Measurements from ENCODE around the gene DOLPP1.
A peak's percentile ranks its signal among the peaks of the same experiment; 100 is the strongest.
"Not testable (repeated sequence)": the region's sequence is repeated elsewhere in the genome, so short reads cannot be mapped to it uniquely, and the experiment has no call there.

The DOLPP1 gene

DNA sequence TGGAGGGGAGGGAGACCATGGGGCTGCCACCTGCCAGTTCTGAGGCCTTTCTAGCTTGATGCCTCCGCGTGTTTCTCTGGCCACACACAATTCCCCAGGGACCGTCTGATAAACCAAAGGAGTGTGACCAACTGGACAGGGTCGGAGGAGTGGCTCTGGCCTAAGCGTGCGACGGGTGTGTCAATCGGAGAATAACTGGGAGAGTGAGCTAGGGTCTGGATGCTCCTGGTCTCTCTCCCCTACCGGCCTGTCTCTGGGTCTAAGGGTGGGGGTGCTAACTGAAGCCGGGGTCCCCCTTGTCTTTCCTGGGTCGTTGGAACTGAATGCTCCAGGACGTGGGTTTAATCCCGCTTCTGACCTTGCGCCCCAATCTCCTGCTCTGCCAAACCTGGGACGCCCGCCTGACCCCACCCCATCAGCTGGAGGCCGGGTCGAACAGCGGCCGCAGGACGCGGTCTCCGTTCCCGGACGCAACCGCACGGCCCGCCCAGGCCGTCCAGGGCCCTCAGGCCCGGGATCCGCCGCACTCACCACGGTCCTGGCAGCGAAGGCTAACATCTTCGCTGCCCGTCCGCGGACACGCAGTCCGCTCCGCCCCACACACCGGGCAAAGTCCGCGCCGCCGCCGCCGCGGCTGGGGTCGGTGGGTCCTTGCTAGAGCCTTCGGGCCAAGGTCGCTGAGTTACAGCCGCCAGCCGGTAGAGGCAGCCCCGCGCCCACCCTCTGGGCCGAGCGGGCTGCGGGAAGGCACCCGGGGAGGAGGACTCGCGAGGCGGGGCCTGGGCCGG is 29.2 kb downstream of the DOLPP1 start:
- no peak for DNase-seq (ENCODE audit: low read depth in 2 of 2, low spot score in 1 of 2)

DNA sequence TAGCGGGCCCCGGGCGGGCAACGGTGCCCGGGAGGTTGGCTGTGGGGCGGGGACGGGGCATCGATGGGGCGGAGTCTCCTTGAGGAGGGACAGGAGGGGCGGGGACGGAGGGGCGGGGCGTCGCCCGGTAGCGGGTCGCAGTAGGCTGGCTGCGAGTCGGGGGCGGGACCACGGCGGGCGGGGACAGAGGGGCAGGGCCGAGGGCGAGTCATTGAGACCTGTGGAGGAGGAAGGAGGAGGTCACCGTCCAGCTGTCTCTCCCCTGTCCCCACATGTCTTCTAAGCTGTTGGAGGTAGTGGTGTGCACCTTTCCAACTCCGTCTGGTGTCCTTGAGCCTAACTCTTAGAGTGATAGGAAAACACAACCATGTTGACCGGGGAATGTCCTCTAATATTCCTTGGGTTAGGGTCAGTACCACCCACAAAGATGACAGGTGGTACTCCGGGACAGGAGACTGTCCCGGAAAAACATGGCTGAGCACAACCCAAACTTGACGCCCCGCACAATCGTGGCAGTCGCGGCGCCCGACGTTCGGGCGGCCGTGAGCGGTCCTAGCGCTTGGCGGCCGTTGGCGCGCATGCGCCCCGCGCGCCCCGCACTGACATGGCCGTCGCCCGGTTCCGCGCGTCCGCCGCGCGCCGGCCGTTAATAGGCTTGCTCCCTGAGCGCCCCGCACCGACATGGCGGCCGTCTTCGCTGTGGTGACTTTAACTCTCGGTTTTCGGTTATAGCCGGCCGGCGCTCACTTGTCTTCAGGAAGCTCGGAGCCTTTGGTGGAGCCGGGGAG is 30.0 kb downstream of the DOLPP1 start, which contains the start of the genes CRAT and PTPA:
Gene CRAT, minus strand, starts transcription at position 54 of the 788 bp plus-strand sequence. CDS start 284 bp downstream, outside the sequence.
Gene PTPA, plus strand, starts transcription at position 676 of the 788 bp plus-strand sequence. CDS start 186 bp downstream, outside the sequence.
- peak; percentile 92 to 95 for DNase-seq (ENCODE audit: low read depth in 2 of 2, low spot score in 1 of 2)

DNA sequence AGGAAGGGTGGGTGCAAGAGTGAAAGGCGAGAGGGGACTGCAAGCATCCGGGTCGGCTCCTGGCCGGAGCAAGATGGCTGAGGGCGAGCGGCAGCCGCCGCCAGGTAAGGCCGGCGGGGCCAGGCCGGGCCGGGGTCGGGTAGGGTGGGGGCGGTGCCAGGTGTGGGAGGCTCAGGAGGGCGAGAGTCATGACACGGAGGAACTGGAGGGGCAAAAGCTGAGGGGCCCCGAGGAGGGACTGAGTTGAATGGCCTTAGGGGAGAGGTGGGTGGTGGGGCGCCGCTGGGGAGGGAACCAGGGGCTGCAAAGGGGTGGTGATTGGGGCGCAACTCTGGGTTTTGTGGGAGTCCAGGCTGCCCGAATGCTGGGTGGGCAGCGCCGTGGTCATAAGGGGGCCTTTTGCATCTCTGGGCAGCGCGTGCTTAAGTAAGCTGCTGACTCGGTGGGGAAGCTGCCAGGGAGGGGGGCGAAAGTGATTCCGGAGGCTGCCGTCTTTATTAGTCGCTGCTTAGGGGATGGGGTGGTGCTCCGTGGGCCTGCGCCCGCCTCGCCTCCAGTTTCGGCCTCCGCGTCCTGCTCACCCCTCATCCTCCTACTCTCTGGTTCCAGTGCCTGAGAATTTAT is 30.7 kb downstream of the DOLPP1 start:
- DNase-seq (ENCODE audit: low read depth in 2 of 2, low spot score in 1 of 2) = peak in 1 of 2 donors; percentile 6

DNA sequence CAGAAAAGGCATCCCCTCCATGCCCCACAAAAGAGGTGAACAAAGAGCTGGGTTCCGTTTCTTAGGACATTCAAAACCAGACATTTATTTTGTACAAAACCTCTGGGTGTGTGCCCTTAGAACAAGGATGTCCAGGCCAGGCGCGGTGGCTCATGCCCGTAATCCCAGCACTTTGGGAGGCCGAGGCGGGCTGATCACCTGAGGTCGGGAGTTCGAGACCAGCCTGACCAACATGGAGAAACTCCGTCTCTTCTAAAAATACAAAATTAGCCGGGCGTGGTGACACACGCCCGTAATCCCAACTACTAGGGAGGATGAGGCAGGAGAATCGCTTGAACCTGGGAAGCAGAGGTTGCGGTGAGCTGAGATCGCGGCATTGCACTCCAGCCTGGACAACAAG is 31.6 kb downstream of the DOLPP1 start:
- not testable (repeated sequence) for DNase-seq (ENCODE audit: low read depth in 2 of 2, low spot score in 1 of 2)

DNA sequence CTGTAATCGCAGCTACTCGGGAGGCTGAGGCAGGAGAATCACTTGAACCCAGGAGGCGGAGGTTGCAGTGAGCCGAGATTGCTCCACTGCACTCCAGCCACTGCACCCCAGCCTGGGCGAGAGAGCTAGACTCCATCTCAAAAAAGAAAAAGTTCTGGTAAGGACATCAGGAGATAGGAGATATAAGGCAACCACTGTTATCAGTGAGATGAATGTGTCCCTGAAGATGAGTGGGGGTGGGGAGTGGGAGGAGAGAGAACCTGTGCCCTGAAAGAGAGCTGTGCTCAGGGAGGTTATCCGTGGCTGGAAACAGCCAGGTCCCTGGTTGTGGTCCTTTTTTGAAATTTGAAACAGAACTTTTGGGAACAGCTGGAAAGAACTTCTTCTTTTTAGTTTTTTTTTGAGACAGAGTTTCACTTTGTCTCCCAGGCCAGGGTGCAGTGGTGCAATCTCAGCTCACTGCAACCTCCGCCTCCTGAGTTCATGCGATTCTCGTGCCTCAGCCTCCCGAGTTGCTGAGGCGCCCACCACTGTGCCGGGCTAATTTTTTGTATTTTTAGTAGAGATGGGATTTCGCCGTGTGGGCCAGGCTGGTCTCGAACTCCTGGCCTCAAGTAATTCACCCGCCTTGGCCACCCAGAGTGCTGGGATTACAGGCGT is 32.9 kb downstream of the DOLPP1 start:
- DNase-seq (ENCODE audit: low read depth in 2 of 2, low spot score in 1 of 2) = no peak

DNA sequence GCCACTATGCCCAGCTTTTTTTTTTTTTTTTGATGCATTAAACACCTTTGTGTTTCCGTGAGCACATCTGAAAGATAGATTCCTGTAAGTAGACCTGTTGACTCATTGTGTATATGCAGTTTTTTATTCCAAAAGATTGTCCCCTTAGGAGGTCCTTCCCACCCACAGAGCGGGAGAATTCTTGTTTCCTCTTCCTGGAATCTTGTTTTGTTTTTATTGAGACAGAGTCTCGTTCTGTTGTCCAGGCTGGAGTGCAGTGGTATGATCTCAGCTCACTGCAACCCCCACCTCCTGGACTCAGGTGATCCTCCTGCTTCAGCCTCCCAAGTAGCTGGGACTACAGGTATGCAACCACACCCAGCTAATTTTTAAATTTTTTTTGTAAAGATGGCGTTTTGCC is 37.9 kb downstream of the DOLPP1 start:
- DNase-seq (ENCODE audit: low read depth in 2 of 2, low spot score in 1 of 2) = no peak

DNA sequence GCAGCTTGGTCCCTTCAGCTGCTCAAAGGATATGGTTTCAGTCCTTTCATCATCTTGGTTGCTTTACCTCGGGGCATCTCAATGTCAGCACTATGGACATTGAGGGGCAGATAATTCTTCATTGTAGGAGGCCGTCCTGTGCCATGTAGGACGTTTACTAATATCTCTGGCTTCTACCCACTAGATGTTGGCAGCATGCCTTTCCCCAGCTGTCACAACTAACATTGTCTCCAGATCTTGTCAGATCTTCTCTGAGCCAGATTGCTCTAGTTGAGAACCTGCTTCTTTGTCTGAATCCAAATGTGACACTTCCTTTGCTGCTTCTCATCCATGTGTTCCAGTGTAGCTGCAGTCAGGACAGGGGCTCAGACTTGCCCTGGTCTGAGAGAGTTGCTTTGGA is 40.6 kb downstream of the DOLPP1 start:
- no peak for DNase-seq (ENCODE audit: low read depth in 2 of 2, low spot score in 1 of 2)

DNA sequence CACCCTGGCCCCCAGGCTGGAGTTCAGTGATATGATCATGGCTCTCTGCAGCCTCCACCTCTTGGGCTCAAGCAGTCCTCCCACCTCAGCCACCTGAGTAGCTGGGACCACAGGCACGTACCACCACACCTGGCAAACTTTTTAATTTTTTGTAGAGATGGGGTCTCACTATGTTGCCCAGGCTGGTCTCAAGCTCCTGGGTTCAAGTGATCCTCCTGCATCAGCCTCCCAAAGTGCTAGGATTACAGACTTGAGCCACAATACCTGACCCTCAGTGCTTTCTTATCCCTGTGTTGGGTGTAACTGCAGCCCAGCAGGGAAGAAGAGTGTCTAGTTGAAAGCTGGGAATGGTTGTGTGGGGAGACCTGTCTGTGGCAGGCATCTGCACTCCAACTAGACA is 41.2 kb downstream of the DOLPP1 start:
- no peak for DNase-seq (ENCODE audit: low read depth in 2 of 2, low spot score in 1 of 2)

DNA sequence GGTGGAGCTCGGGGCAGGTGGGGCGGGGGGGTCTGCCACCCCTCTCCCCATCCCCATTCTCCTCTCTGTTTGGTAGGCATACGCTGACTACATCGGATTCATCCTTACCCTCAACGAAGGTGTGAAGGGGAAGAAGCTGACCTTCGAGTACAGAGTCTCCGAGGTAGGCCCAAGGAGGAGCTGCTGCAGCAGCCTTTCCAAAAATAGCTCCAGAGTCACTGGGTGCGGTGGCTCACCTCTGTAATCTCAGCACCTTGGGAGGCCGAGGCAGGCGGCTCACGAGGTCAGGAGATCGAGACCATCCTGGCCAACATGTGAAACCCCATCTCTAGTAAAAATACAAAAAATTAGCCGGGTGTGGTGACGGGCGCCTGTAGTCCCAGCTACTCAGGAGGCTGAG is 42.1 kb downstream of the DOLPP1 start:
- not testable (repeated sequence) for DNase-seq (ENCODE audit: low read depth in 2 of 2, low spot score in 1 of 2)

DNA sequence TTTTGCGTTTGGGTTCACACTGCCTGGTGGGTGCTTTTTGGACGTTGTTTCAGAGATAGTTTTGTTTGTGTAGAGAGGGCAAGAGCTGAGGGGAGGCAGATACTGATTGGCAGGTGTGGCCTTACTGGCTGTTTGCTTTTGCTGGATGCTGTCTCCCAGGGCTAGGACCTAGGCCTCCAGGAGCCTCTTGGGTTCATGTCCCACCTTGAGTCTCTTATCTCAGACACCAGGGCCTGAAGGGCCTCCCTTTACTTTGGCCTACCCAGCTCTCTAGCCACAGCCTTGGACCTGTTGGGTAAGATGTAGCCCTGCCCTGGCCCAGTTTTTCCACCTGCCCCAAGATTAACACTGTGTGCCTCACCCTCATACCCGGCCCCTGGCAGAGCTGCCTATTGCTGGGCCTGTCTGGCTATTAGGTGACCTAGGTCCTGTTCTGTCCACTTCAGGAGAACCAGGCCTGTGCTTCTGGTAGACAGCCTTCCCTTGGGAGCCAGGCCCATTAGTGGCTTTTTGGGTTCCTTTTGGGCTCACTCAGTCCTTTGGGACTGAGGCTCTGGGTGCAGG is 43.7 kb downstream of the DOLPP1 start:
- no peak for DNase-seq (ENCODE audit: low read depth in 2 of 2, low spot score in 1 of 2)

DNA sequence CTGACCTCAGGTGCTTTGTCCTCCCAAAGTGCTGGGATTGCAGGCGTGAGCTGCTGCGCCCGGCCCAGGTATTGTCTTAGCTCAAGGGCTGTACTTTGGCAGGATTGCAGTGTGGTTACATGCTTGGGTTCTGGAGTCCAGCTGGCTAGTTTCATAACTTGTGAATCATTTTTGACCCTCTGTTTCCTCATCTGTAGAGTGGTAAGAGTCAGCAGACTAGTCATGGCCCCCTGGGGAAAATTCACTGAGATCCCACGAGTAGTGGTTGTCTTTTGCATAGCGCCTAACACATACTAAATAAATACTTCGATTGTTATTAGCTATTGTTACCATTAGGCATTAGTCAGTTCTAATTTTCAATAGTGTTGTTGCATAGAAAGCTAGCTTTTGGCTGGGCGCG is 44.6 kb downstream of the DOLPP1 start:
- no peak for DNase-seq (ENCODE audit: low read depth in 2 of 2, low spot score in 1 of 2)

DNA sequence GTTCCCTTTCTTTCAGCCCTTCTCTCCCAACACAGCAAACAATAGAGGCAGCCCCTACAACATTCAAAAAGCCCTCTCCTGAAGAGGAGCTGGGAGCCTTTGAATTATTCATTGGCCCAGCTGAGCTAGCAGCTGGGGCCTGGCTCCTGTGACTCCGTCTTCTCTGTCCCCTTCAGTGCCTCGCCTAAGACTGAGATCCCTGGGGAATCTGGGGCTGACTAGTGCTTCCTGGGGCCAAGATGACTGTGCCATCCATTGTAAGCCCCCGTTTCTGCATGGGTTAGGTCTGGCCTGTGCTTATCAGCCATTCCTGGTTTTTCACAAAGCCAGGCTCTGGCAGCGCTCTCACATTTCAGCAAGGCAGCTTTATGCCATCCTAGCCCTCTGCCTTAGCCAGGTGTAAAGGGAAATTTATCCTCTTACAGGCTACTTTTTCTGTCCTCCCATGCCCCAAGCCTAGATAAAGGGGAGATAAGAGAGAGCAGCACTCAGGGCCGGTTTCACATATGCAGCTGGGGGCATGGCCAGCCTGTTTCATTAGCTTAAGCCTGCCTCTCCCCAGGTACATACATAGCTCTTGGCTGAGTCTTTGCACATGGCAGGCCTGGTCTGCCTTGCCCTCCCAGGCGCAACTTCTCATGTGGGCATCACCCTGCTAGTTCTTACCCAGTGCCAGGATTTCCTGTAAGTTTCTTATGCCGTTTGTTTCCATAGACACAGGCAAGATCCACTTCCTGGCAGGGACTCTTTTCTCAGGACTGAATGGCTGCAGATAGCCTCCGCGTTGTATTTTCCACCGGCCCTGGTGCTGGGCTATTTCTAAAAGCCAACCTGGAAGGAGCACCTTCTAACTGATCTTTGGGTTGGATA is 46.1 kb downstream of the DOLPP1 start:
- no peak for DNase-seq (ENCODE audit: low read depth in 2 of 2, low spot score in 1 of 2)

DNA sequence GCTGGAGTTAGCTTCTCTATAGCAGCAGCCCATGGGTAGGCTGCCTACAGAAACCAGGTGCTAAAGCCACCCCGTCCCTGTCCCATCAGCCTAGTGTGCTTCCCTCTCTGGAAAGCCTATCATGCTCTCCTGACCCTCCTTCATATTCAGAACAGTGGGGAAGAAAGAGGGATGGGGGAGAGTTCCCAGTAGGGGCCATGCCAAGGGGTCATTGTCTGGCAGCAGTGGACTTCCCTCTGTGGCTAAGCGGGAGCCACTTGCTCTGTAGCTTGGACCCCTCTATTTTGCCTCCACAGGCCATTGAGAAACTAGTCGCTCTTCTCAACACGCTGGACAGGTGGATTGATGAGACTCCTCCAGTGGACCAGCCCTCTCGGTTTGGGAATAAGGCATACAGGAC is 47.8 kb downstream of the DOLPP1 start:
- no peak for DNase-seq (ENCODE audit: low read depth in 2 of 2, low spot score in 1 of 2)

DNA sequence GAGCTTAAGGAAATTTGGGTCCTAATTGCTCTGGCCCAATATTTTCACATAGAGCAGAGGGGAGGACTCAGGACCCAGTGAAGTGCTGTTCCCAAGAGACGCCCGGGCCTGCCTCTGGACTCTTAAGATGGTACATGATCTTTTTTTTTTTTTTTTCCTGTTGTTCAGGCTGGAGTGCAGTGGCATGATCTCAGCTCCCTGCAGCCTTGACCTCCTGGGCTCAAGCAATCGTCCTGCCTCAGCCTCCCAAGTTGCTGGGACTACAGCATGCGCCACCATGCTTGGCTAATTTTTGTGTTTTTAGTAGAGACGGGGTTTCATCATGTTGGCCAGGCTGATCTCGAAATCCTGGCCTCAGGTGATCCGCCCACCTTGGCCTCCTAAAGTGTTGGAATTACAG is 49.4 kb downstream of the DOLPP1 start:
- DNase-seq (ENCODE audit: low read depth in 2 of 2, low spot score in 1 of 2) = not testable (repeated sequence)

DNA sequence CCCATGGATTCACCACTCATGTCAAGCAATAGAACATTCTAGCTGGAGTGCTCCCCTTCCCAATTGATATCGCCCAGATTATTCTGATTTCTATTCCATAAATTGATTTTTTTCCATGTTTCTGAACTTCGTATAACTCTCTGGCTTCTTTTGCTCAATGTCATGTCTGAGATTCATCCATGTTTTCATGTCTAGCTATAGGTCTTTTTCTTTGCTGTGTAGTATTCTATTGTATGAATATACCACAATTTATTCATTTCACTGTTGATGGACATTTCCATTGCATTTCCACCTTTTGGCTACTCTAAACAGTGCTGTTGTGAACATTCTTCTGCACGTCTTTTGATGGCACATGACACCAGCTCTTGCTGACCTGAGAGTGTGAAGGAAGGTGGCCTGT is 49.9 kb downstream of the DOLPP1 start:
- no peak for DNase-seq (ENCODE audit: low read depth in 2 of 2, low spot score in 1 of 2)

DNA sequence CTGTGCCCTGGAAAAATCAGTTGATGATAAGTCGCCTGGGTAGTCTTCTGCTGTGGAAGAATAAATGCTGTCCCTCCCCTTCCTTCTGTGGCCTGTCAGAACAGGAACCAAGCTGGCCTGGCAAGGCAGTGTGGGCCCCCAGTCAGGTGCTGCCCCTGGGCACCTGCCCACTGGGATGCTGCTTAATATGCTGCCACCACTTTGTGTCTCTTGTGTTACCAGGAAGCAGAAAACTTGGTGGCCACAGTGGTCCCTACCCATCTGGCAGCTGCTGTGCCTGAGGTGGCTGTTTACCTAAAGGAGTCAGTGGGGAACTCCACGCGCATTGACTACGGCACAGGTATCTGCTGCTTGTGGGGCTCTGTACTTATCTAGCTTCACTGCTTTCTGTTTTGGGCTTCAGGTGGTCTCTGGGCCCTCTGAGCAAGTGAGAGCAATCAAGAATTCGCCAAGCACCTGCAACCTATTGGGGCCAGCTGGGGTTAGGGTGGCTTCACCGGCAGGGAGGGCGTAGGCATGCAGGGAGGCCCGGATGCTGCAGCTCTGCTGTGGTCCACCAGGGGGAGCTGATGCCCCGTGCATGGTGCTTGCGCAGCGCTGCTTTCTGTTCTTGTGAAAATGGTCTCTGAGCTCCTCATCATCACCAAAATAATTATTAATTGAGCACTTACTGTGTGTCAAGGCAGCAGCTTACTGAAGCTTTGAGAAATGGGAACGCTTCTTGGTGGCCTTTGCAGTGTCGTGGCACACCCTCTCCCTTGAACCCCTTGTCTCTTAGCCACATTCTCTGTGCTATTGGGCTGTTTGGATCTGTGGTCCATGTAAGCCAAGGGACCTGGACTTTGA is 50.6 kb downstream of the DOLPP1 start:
- DNase-seq (ENCODE audit: low read depth in 2 of 2, low spot score in 1 of 2) = peak; percentile 73 to 74

DNA sequence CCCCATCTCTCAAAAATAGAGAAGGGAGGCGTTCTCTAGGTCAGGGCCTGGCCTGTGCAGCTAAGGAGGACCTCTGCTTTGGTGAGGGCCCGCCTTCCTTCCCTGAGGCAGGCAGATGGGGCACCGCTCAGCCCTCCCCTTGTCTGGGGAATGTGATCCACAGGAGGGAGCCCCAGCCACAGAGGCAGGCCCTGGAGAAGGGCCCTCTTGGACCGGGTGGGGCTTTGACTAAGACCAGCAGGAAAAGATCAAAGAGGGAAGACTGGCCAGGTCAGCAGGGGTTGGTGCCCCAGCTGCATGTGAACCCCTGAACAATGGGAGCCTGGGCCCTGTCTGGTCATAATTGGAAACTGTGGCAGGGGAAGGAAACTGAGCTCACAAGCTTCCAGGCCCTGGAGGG is 52.2 kb downstream of the DOLPP1 start:
- DNase-seq (ENCODE audit: low read depth in 2 of 2, low spot score in 1 of 2) = no peak

DNA sequence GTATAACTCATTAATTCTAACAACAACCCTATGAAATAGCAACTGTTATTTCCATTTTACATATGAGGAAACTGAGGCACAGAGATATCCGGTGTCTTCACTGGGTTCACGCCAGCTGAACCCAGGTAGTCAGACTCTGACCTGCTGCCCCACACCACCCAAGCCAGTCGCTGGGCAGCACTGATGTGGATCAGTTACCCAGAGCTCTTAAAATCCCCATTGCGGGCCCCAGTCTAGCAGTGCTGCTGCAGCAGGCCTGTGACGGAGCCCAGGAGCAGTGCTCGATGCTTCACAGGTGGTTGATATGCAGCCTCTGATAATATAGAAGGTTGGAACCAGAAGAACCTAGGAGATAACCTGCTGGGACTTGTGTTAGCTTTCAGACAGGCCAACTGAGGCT is 54.6 kb downstream of the DOLPP1 start:
- DNase-seq (ENCODE audit: low read depth in 2 of 2, low spot score in 1 of 2) = no peak

DNA sequence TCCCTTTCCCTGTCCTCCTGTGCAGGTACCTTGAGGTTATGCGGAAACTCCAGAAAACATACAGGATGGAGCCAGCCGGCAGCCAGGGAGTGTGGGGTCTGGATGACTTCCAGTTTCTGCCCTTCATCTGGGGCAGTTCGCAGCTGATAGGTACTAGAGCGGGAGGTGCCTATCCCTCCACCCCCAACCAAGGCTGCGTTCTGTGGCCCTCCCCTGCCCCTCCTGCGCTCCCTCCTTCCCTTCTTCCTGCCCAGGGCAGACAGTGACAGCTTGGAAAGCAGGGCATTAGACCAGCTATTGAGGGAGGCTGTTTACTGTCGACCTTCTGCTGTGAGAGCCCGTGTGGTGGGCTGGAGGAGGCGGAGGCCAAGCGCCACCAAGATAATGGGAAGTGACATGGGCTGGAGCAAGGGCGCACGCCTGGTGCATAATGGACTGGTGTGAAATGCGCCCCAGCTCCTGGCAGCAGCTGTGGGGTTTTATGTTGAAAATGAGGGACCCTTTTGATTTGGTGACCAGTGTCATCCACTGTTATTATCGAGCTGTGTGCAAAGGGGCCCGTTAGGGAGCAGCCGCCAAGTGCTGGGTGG is 55.6 kb downstream of the DOLPP1 start:
- no peak for DNase-seq (ENCODE audit: low read depth in 2 of 2, low spot score in 1 of 2)

All from stimulated activated CD8-positive, alpha-beta memory T cell treated with anti-CD3 and anti-CD28 coated beads, Interleukin-4, amount 100 ng/mL, for 1 hour (primary cell).